Limb (tissue), 2 donors: ENCODE data around the gene MED14.

Experiments
- DNase-seq, 2 donors: peaks; one replicate each; pipeline ENCODE4 v3.0.0-alpha.2; 2016; ENCODE audit errors: extremely low spot score in 2 of 2

Gene MED14

DNA sequence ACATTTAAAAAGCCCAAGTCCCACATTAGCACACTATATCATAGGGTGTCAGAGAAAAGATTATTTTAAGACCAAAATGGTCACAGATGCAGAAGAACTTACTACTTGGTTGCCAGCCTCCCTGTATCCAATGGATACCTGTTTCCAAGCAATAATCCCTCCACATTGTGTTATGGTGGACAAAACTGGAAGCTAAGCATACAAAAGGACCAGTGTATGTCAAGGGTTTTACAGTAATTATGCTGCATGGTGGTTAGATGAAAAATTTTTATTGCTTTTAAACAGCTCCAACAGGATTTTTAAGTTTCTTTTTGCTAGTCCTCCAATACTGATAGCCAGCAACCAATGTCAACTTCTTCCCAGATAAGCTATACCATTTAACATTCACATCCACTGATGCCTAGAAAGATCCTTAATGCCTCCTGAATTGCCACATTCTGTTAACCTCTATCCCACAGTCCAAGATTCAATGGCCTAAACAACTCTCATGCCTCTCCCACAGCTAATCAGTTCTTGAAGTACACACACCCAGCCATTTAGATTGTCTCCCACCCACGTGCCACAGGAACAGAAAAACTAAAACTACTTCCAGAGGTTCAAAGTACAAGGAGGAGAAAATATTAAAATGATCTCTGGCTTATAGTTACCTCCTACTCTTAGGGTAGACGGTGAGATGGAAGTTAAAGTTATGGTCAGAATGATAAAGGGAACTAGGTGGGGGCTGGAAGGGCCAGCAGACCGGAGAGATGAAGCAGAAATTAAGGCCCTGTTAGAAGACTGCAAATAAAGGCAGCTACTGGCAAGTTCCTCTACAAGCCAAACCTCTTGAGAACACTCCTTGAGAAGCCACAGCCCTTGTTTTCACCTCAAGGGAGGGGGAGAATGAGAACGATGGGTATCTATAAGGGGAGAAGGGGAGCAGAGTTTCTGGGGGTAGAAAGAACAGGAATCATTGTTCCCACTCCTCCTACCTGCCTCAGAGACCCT lies 5.5 kb downstream of the MED14 start:
- DNase-seq = no peak

- no peak for DNase-seq
Observed at GRCh38 chrX:40727581-40728252, 7.6 kb downstream of the MED14 start.

DNA sequence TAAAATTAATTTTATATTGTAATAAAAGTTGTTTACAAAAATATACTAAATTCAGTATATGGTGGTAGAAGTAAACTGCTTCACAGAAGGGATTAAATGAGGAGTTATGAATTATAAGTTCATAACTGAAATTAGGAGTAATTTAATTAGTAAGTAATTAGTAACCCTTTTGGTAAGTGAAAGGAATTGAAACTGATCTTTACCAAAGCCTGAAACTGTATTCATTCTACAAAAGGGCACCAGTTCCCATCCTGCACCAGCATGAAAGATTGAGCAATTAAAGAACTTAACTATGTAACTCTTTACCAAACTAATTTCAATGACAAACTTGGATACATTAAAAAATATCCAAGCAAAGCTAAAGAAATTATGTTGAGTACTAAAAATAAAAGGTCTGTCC lies 8.2 kb downstream of the MED14 start:
- no peak for DNase-seq

DNA sequence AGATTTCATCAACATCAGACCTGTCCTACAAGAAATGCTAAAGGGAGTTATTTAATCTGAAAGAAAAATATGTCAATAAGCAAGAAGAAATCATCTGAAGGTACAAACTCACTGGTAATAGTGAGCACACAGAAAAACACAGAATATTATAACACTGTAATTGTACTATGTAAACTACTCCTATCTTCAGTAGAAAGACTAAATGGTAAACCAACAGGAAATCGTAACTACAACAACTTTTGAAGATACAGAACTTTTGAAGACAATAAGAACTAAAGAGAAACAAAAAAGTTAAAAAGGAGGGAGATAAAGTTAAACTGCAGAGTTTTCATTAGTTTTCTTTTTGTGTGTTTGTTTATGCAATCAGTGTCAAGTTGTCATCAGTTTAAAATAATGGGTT lies 12.4 kb downstream of the MED14 start:
- DNase-seq = no peak

DNA sequence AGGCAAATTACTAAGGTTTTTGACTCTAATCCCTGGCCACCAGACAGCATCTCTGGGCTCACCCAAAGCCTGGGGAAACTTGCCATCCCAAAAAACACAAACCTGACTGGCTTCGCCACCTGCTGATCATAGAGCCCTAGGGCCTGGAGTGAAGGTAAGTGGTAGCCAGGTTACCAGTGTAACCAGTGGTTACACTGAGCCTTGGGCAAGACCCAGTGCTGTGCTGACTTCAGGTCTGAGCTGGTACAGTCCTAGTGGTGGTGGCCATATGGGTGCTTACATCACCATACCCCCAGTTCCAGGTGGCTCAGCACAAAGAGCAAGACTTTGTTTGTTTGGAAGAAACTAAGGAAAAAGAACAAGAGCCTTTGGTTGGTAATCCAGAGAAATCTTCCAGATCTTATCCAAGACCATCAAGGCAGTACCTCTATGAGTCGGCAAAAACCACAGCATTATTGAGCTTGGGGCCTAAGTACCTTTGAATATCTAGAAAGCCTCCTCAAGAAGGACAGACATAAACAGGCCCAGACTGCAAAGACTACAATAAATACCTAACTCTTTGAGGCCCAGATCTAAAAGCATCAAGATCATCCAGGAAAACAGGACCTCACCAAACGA lies 13.7 kb downstream of the MED14 start:
- DNase-seq = no peak

- no peak for DNase-seq
Observed at GRCh38 chrX:40720792-40721191, 14.6 kb downstream of the MED14 start.

DNA sequence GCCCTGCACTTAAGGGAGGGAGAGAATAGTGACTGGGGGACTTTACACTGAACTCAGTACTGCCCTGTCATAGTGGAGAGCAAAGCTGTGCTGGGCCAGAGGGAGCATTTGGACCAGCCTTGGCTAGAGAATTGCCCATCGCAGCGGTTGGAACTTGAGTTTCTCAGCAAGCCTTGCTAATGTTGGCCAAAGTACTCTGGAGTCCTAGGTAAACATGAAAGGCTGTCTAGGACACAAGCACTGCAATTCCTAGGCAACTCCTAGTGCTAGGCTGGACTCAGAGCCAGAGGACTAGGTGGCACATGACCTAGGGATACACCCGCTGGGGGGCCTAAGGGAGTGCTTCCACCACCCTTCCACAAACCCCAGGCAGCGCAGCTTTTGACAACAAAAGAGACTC lies 15.0 kb downstream of the MED14 start:
- DNase-seq = no peak

DNA sequence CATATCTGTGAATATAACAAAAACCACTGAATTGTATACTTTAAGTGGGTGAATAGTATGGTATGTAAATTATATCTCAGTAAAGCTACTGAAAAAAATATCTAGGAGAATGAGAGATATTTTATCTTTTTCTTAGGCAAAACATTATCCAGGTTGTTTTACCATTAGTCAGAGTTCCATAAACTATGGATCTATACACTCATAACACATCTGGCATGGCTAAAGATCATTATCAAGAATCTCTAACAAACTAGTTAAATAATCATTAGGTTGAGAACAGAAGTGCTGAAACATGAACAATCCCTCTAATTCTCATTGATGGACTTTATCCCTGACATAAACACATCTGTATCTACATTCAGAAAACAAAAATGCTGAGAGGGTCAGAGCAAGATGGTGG lies 15.6 kb downstream of the MED14 start:
- no peak for DNase-seq

DNA sequence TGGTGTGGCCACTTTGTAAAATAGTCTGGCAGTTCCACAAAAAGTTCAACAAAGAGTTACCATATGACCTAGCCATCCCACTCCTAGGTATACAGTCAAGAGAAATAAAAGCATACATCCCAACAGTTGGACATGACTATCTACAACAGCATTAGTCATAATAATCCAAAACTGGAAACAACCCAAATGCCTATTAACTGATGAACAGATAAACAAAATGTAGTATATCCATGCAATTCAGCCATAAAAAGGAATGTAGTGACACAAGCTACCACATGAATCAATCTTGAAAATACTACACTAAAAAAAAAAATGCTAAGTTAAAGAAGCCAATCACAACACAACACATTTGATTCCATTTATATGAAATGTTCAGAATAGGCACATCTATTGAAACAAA lies 16.1 kb downstream of the MED14 start:
- DNase-seq = no peak

DNA sequence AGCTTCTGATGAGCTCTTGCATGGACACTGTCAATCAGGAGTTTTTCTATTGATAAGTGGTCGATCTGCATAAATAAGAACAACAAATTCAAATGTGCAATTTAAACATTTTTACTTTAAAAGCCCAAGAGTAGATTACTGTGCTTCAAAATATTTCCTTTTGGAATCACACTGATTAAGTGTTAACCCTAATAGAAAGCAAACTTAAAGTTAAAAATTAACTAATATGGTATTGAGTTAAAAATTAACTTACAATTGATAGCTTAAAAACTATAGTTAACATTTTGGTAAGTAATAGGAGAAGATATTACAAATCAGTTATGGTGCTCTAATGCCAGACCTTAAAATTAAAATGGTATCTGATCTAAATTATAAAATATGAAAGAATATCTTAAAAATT lies 25.9 kb downstream of the MED14 start:
- DNase-seq = no peak

DNA sequence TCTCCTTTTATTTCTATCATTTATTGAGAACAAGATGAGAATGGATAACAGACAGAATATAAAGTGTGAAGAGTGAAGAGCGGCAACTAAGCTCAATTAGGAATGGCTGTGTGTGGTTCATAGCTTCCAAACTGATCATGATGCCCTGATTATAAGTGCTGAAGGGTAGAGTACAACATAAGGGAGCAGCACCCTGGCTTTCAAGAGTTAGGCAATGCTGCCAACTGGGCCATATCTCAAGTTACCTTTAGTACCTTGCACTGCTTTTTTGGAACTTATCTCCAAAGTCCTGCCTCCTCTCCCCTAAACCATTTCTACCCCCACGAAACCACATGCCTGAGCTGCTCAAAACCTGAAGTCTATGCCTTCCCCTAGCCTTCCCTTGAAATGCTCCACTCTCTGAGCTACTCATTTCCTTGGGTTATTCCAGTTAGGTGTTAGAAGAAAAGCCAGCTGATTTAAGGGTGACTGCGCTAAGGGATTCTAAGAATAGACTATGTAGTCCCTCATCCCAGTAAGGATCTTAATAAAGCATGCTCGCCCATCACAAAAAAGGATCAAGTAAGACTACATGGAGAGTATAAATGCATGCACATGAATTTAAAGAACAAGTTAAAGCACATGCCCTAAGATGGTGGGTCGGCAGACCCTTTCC lies 29.6 kb downstream of the MED14 start:
- no peak for DNase-seq

DNA sequence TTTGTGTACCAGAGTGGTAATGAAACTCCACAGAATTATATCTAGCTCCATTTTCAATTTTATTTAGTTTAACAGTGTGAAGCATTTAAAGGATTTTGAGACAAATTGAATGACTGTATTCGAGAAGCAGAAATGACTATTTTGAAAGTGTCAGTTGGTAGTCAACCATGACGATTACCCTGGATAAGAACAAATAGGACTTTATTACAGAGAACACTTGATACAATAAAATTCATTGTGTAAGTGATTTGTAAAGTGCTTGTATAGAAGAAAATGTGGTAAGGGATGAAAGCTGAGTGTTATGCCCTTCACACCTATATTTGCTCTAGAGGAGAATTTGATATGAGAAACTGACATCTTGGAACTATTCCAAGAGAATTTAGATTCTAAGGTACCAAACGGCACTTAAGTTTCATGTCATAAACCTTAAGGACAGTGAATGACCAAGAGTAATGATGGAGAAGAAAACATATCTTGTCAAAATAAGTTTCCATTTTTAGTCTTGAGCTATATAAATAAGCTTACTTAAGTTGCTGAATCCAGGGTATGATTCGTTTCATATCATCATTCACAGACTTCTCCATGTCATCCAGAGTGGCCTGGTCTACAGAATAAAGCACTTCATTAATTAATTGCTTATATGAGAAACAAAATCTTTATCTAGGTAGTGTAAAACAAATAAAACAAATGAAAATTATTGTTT lies 34.6 kb downstream of the MED14 start:
- DNase-seq = no peak

DNA sequence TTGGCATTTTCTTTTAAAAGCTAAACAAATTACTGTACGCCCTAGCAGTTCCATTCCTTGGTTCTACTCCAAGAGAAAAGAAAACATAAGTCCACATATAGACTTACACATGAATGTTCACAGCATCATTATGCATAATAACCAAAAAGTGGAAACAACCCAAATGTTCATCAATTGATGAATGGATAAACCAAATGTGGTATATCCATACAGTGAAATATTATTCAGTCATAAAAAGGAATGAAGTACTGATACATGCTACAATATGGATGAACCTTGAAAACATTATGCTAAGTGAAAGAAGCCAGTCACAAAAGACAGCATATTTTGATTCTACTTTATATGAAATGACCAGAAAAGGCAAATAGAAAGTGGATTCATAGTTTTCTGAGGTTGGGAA lies 36.5 kb downstream of the MED14 start:
- DNase-seq = no peak

- no peak for DNase-seq
Observed at GRCh38 chrX:40694802-40695201, 40.5 kb downstream of the MED14 start.

- no peak for DNase-seq
Observed at GRCh38 chrX:40688929-40689328, 46.4 kb downstream of the MED14 start.

GRCh38 chrX:40687169-40687568 lies 48.2 kb downstream of the MED14 start:
- DNase-seq = no peak

DNA sequence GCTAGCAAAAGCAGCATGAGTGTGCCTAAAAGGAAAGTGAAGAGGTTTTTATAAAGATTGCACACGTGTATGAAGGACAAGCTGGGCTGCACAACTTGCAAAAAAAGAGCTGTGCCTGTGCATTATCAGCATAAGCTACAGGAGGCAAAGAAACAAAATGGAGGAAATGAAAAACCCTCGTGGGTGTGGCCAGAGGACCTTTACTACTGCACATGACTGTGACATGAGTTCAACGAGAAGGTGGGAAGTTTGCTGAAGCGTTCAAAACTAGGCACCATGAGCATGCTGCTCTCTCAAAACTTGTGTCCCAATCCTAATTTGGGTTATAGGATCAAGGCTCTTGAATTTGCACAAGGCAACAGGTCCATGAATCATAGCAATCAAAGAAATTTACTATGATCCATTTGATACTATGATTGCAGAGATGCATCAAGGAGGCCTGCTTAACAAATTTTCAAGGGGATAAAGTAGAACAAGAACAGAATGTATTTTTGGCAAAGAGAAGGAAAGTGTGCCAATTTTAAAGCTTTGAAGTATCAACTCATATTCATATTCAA lies 49.9 kb downstream of the MED14 start:
- DNase-seq = no peak

DNA sequence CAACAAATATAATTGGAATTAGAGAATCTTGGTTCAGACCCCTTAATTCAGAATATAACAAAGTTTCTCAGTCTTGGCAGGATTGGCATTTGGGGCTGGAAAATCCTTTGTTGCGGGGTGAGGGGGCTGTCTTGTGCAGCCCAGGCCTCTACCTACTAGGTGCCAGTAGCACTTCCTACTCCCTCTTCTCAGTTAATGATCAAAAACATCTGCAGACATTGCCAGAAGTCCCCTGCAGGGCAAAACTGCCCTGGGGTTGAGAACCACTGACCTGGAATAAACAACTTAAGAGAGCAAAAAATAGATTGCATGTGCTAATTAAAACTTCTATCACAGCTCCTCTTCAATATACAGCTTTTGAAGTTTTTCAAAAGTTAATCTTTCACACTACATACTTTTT lies 51.2 kb downstream of the MED14 start:
- no peak for DNase-seq

DNA sequence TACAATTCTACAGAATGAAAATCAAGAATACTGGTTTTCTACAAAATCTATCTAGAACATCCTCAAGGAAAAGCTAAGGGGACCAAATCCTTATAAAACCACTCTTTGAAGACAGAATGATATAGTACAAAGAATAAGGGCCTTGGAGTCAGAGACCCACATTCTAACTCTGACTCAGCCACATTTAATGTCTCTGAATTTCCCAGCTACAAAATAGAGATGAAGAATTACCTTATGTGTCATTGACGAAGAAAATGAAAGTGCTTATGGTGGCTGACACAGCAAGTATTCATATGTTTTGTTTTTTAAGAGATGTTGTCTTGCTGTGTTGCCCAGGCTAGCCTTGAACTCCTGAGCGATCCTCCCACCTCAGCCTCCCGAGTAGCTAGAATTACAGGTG lies 52.1 kb downstream of the MED14 start:
- DNase-seq = no peak

- no peak for DNase-seq
Observed at GRCh38 chrX:40671126-40671525, 64.2 kb downstream of the MED14 start.
